IMR-90 (cell line): ENCODE results near the gene MRPL33. TPM values are rescaled to one million over a fixed set of nuclear protein-coding genes. Genes with fewer than 3 reads are reported as not detected.
A peak's percentile ranks its signal among the peaks of the same experiment; 100 is the strongest.

Source experiments
- ATAC-seq: fragments of 200-7000 bp; cut with Tn5 transposase; 2 replicates; pipeline ENCODE4 v1.9.1; 2020; ENCODE audit warnings: low read depth, mild to moderate bottlenecking, moderate library complexity
- BruUV-seq: library from RNA; stranded (reverse); fragments of 400-500 nt; replicated peaks from 2 replicates; lab custom pipeline; 2021; lab: Mats Ljungman, UMichigan
- CTCF ChIA-PET: fragments of 300-600 bp; formaldehyde crosslinking; extraction: SDS; loops from one replicate; lab custom pipeline; 2021; ENCODE audit warnings: antibody characterized with exemption; lab: Yijun Ruan, JAX
- POLR2A ChIA-PET: fragments of 300-600 bp; sonication (Branson Sonifier 250); formaldehyde crosslinking; loops from one replicate; lab custom pipeline; 2022; ENCODE audit warnings: antibody characterized with exemption; ENCODE audit not compliant: unreplicated experiment; lab: Charles Lee
- DNase-seq: peaks from one replicate; pipeline ENCODE4 v3.0.0; 2013
- H2AFZ ChIP-seq: replicated peaks from 2 replicates; pipeline ENCODE3; 2013; ENCODE audit warnings: low read length, mild to moderate bottlenecking; ENCODE audit not compliant: poor library complexity
- H2AK5ac ChIP-seq: 2 replicates; pipeline ENCODE4 v1.6.1; 2013; ENCODE audit warnings: low read depth, low read length, inconsistent platforms
- H2AK9ac ChIP-seq: replicated peaks from 2 replicates; pipeline ENCODE3; 2013; ENCODE audit warnings: mild to moderate bottlenecking, low read depth, low read length, moderate library complexity; ENCODE audit not compliant: poor library complexity
- H2BK120ac ChIP-seq: 2 replicates; pipeline ENCODE4 v1.6.1; 2013; ENCODE audit warnings: low read depth, low read length, inconsistent platforms
- H2BK15ac ChIP-seq: 3 replicates; pipeline ENCODE4 v1.6.1; 2013; ENCODE audit warnings: low read depth, low read length, inconsistent platforms
- H2BK20ac ChIP-seq: 2 replicates; pipeline ENCODE4 v1.6.1; 2013; ENCODE audit warnings: low read depth, mild to moderate bottlenecking, inconsistent platforms, low read length, moderate library complexity
- H2BK5ac ChIP-seq: 2 replicates; pipeline ENCODE4 v1.6.1; 2013; ENCODE audit warnings: mild to moderate bottlenecking, low read depth, low read length, inconsistent platforms; ENCODE audit not compliant: poor library complexity, severe bottlenecking
- H3K14ac ChIP-seq: replicated peaks from 2 replicates; pipeline ENCODE4 v1.6.1; 2013; ENCODE audit warnings: low read depth, low read length, inconsistent platforms
- H3K18ac ChIP-seq: 2 replicates; pipeline ENCODE4 v1.6.1; 2013; ENCODE audit warnings: low read depth, low read length, control low read depth
- H3K23ac ChIP-seq: 2 replicates; pipeline ENCODE4 v1.6.1; 2013; ENCODE audit warnings: low read depth, low read length, inconsistent platforms
- H3K27ac ChIP-seq: 2 replicates; pipeline ENCODE4 v1.5.1; 2013; ENCODE audit warnings: mild to moderate bottlenecking, control low read depth, low read length; ENCODE audit not compliant: insufficient read depth
- H3K27me3 ChIP-seq: 2 replicates; pipeline ENCODE4 v1.6.1; 2013; ENCODE audit warnings: low read length; ENCODE audit not compliant: control insufficient read depth, insufficient read depth
- H3K36me3 ChIP-seq: 2 replicates; pipeline ENCODE4 v1.6.1; 2013; ENCODE audit warnings: low read length, mixed read lengths; ENCODE audit not compliant: control insufficient read depth, insufficient read depth
- H3K4ac ChIP-seq: 2 replicates; pipeline ENCODE4 v1.6.1; 2013; ENCODE audit warnings: low read depth, low read length, inconsistent platforms
- H3K4me1 ChIP-seq: 2 replicates; pipeline ENCODE4 v1.6.1; 2013; ENCODE audit warnings: low read length, mixed read lengths; ENCODE audit not compliant: control insufficient read depth, insufficient read depth
- H3K4me2 ChIP-seq: 2 replicates; pipeline ENCODE4 v1.6.1; 2013; ENCODE audit warnings: low read depth, mild to moderate bottlenecking, control low read depth, low read length, moderate library complexity
- H3K4me3 ChIP-seq: 2 replicates; pipeline ENCODE4 v1.5.1; 2013; ENCODE audit warnings: low read depth, mild to moderate bottlenecking, control low read depth, low read length, moderate library complexity; ENCODE audit not compliant: insufficient read depth
- H3K56ac ChIP-seq: 2 replicates; pipeline ENCODE4 v1.6.1; 2013; ENCODE audit warnings: low read length, inconsistent platforms; ENCODE audit not compliant: insufficient read depth; ENCODE audit errors: extremely low read depth
- H3K79me1 ChIP-seq, 2 experiments: 2 replicates each; pipeline ENCODE4 v1.6.1; 2013; ENCODE audit warnings: low read length in 2 of 2, inconsistent platforms in 1 of 2, low read depth in 1 of 2
- H3K9ac ChIP-seq: 2 replicates; pipeline ENCODE4 v1.6.1; 2013; ENCODE audit warnings: low read depth, low read length, control low read depth
- H3K9me1 ChIP-seq: 2 replicates; pipeline ENCODE4 v1.6.1; 2013; ENCODE audit warnings: low read length, inconsistent platforms; ENCODE audit not compliant: insufficient read depth
- H3K9me3 ChIP-seq: 2 replicates; pipeline ENCODE4 v1.6.1; 2013; ENCODE audit warnings: low read length; ENCODE audit not compliant: control insufficient read depth, insufficient read depth
- H4K20me1 ChIP-seq: 2 replicates; pipeline ENCODE4 v1.6.1; 2013; ENCODE audit warnings: low read length, inconsistent platforms; ENCODE audit not compliant: insufficient read depth
- H4K5ac ChIP-seq: 2 replicates; pipeline ENCODE4 v1.6.1; 2013; ENCODE audit warnings: mild to moderate bottlenecking, low read depth, low read length, control low read depth
- H4K8ac ChIP-seq, 2 experiments: 2 replicates each; pipeline ENCODE4 v1.6.1; 2013; ENCODE audit warnings: low read depth in 2 of 2, low read length in 2 of 2, control low read depth in 1 of 2, inconsistent platforms in 1 of 2
- H4K91ac ChIP-seq: 2 replicates; pipeline ENCODE4 v1.6.1; 2013; ENCODE audit warnings: low read depth, low read length, inconsistent platforms; ENCODE audit not compliant: insufficient read depth
- BHLHE40 ChIP-seq: fragments of 150-350 bp; IDR thresholded peaks from 2 replicates; pipeline ENCODE4 v1.6.1; 2016; ENCODE audit warnings: mild to moderate bottlenecking, low read depth, low read length
- CHD1 ChIP-seq: IDR thresholded peaks from 2 replicates; pipeline ENCODE4 v1.6.1; 2012; ENCODE audit warnings: low read depth, low read length, improper control_type of control experiment
- ELK1 ChIP-seq: fragments of 150-350 bp; IDR thresholded peaks from 2 replicates; pipeline ENCODE4 v1.6.1; 2016; ENCODE audit warnings: low read depth, mild to moderate bottlenecking, low read length, moderate library complexity, borderline replicate concordance
- FOS ChIP-seq: fragments of 150-350 bp; IDR thresholded peaks from 2 replicates; pipeline ENCODE4 v1.6.1; 2016; ENCODE audit warnings: low read depth, low read length
- MAFK ChIP-seq: IDR thresholded peaks from 2 replicates; pipeline ENCODE4 v1.6.1; 2012; ENCODE audit warnings: low read depth, low read length, improper control_type of control experiment
- MXI1 ChIP-seq: IDR thresholded peaks from 2 replicates; pipeline ENCODE4 v1.6.1; 2012; ENCODE audit warnings: low read depth, mild to moderate bottlenecking, low read length, moderate library complexity, borderline replicate concordance
- POLR2A ChIP-seq: IDR thresholded peaks from 2 replicates; pipeline ENCODE4 v1.6.1; 2012; ENCODE audit warnings: mild to moderate bottlenecking, low read depth, low read length
- WGBS, 2 experiments: methylation state at CpG; one replicate each; pipeline versions ENCODE4 v1.1.5 to v1.1.7; 2013; ENCODE audit warnings: missing lambda C conversion rate in 2 of 2; ENCODE audit not compliant: insufficient read length in 1 of 2; ENCODE audit errors: extremely low coverage in 2 of 2; 5-methylcytosine and 5-hydroxymethylcytosine counted together
- dilution Hi-C: fragments of 300-500 bp; cut with HindIII; formaldehyde crosslinking; loops from one replicate; pipeline ENCODE4 v1.14.3; 2018; ENCODE audit warnings: low sequenced_read_pairs; ENCODE audit not compliant: unreplicated experiment
- in situ Hi-C: fragments of 300-500 bp; cut with MboI; formaldehyde crosslinking; loops from 3 replicates; pipeline ENCODE4 v1.14.3; 2019; ENCODE audit warnings: low sequenced_read_pairs, inconsistent platforms, mixed read lengths
- intact Hi-C: fragments of 100-400 bp; cut with micrococcal nuclease; formaldehyde crosslinking; loops from 2 replicates; pipeline ENCODE4 v1.10.0; 2022
- polyA plus RNA-seq, 3 experiments: library from polyadenylated mRNA; depleted of rRNA; stranded (reverse); fragments of >200 nt; gene quantifications; 2 replicates each; pipeline ENCODE4 v1.2.3, GENCODE V29; 2012; ENCODE audit warnings: low replicate concordance in 1 of 3
- total RNA-seq: library from RNA; depleted of rRNA; stranded (reverse); fragments of >200 nt; gene quantifications from 2 replicates; pipeline ENCODE4 v1.2.3, GENCODE V29; 2012
- TF ChIP-seq, protein P1 (sequence below): conservative IDR thresholded peaks from 2 replicates; pipeline ENCODE4 v1.5.1; 2012; ENCODE audit warnings: mild to moderate bottlenecking, low read depth, low read length, improper control_type of control experiment

MRPL33 gene
- total and polyA plus RNA-seq, 2 of the 4 experiments (the other 2 are of a cell fraction), result 13.3 to 101 TPM

GRCh38 chr2:27798486-27798885 is 27.0 kb downstream of the MRPL33 start:
- POLR2A ChIA-PET, result interaction anchor here (0.5 kb wide), 1 partner anchor 162 kb away, joined by 3 read pairs; no protein-coding TSS in a partner anchor
- intact Hi-C loops, result loop anchor here (2.0 to 5.0 kb wide), 2 partner anchors 26 to 89 kb away; no protein-coding TSS in a partner anchor
- TSS peak; percentile 89 for BruUV-seq

More at GRCh38 chr2:27798486-27798885, 27.0 kb downstream of the MRPL33 start:
- Histone ChIP-seq H4K91ac (peak overlapping the region; percentile 99), H3K9me1 (peaks cover 49% of the 10 kb centered on the region), H3K9ac (peak overlapping the region; percentile 42), H3K56ac (peak overlapping the region; percentile 88), H2BK5ac (peak overlapping the region; percentile 100), H3K23ac (peak overlapping the region; percentile 99), H3K9me3 (no peaks in the 10 kb centered on the region), H2AK9ac (peak overlapping the region; percentile 98), H3K18ac (peak overlapping the region; percentile 96), H3K4ac (peak overlapping the region; percentile 100), H2BK20ac (peak overlapping the region; percentile 99), H3K27ac (peak overlapping the region; percentile 96), H3K14ac (peak overlapping the region; percentile 97), H4K5ac (peak overlapping the region; percentile 93), H3K36me3 (no peaks in the 10 kb centered on the region), H2AFZ (no peak overlapping the region), H2BK15ac (peak overlapping the region; percentile 71), H4K20me1 (no peaks in the 10 kb centered on the region), H2BK120ac (peak overlapping the region; percentile 100), H3K79me1 (peaks cover 17 to 71% of the 10 kb centered on the region in 2 experiments; a peak in 3 of 4 replicates), H3K4me3 (no peak overlapping the region), H4K8ac (peak overlapping the region; percentile 84 to 99), H3K4me2 (no peak overlapping the region), H3K4me1 (peaks cover 48% of the 10 kb centered on the region), H3K27me3 (no peaks in the 10 kb centered on the region), H2AK5ac (peak overlapping the region; percentile 100)
- CTCF ChIA-PET, result no interaction called here
- ATAC-seq (no peak), DNase-seq (no peak)
- in situ Hi-C loops, result no loop called here
- TF ChIP-seq, protein P1, sequence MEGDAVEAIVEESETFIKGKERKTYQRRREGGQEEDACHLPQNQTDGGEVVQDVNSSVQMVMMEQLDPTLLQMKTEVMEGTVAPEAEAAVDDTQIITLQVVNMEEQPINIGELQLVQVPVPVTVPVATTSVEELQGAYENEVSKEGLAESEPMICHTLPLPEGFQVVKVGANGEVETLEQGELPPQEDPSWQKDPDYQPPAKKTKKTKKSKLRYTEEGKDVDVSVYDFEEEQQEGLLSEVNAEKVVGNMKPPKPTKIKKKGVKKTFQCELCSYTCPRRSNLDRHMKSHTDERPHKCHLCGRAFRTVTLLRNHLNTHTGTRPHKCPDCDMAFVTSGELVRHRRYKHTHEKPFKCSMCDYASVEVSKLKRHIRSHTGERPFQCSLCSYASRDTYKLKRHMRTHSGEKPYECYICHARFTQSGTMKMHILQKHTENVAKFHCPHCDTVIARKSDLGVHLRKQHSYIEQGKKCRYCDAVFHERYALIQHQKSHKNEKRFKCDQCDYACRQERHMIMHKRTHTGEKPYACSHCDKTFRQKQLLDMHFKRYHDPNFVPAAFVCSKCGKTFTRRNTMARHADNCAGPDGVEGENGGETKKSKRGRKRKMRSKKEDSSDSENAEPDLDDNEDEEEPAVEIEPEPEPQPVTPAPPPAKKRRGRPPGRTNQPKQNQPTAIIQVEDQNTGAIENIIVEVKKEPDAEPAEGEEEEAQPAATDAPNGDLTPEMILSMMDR, result no peak
- TF ChIP-seq BHLHE40, result no peak
- no peak for TF ChIP-seq POLR2A
- TF ChIP-seq MAFK, result no peak
- no peak for TF ChIP-seq MXI1
- TF ChIP-seq ELK1, result no peak
- no peak for TF ChIP-seq FOS
- TF ChIP-seq CHD1, result no peak
- 97% methylated on average over 4 of the region's 7 CpGs; no CpG with 5 or more reads in 1 of the 2 experiments for WGBS, 2 experiments
- dilution Hi-C loops, result no loop called here
